Mesenchymal stem cell (in vitro differentiated cells and primary cell): ENCODE results near the gene MAP6.

Experiments
- DNase-seq: peaks from one replicate; pipeline ENCODE4 v3.0.0-alpha.2; 2013
- H2AFZ ChIP-seq: one replicate; pipeline ENCODE4 v1.6.1; 2013; ENCODE audit warnings: low read depth, mild to moderate bottlenecking, control low read depth, inconsistent platforms, low read length, moderate library complexity
- H2AK5ac ChIP-seq: 2 replicates; pipeline ENCODE4 v1.6.1; 2013; ENCODE audit warnings: low read length, moderate library complexity, mild to moderate bottlenecking, inconsistent platforms; ENCODE audit not compliant: severe bottlenecking
- H2BK120ac ChIP-seq: one replicate; pipeline ENCODE4 v1.6.1; 2013; ENCODE audit warnings: low read depth, mild to moderate bottlenecking, inconsistent platforms, low read length, moderate library complexity
- H2BK12ac ChIP-seq, 2 experiments: one replicate each; pipeline ENCODE4 v1.6.1; 2013; ENCODE audit warnings: inconsistent platforms in 2 of 2, low read length in 2 of 2, mild to moderate bottlenecking in 2 of 2, moderate library complexity in 2 of 2, control low read depth in 1 of 2
- H2BK15ac ChIP-seq: one replicate; pipeline ENCODE4 v1.6.1; 2013; ENCODE audit warnings: mild to moderate bottlenecking, low read depth, inconsistent platforms; ENCODE audit not compliant: poor library complexity, severe bottlenecking
- H2BK5ac ChIP-seq: 2 replicates; pipeline ENCODE4 v1.6.1; 2013; ENCODE audit warnings: low read depth, mild to moderate bottlenecking, low read length, control low read depth, inconsistent platforms; ENCODE audit not compliant: poor library complexity, severe bottlenecking
- H3K14ac ChIP-seq, 2 experiments: one replicate each; pipeline ENCODE4 v1.6.1; 2013; ENCODE audit warnings: inconsistent platforms in 2 of 2, low read length in 2 of 2, control low read depth in 1 of 2, mild to moderate bottlenecking in 1 of 2, moderate library complexity in 1 of 2
- H3K18ac ChIP-seq, 2 experiments: one replicate each; pipeline ENCODE4 v1.6.1; 2013; ENCODE audit warnings: inconsistent platforms in 2 of 2, low read length in 2 of 2, control low read depth in 1 of 2, low read depth in 1 of 2, mild to moderate bottlenecking in 1 of 2
- H3K23ac ChIP-seq, 2 experiments: one replicate each; pipeline ENCODE4 v1.6.1; 2013; ENCODE audit warnings: inconsistent platforms in 2 of 2, low read length in 2 of 2, mild to moderate bottlenecking in 2 of 2, moderate library complexity in 2 of 2, control low read depth in 1 of 2
- H3K27ac ChIP-seq: 2 replicates; pipeline ENCODE4 v1.5.1; 2013; ENCODE audit warnings: mild to moderate bottlenecking, moderate library complexity, low read length, control low read depth, inconsistent platforms; ENCODE audit not compliant: poor library complexity, severe bottlenecking
- H3K27me3 ChIP-seq, 2 experiments: 2 replicates each; pipeline versions ENCODE4 v1.6.1 to v1.7.0; 2013; ENCODE audit warnings: low read length in 2 of 2, mild to moderate bottlenecking in 2 of 2, moderate library complexity in 2 of 2, control low read depth in 1 of 2, inconsistent platforms in 1 of 2; ENCODE audit not compliant: control insufficient read depth in 1 of 2, insufficient read depth in 1 of 2
- H3K36me3 ChIP-seq, 2 experiments: 2 replicates each; pipeline versions ENCODE4 v1.6.1 to v1.7.0; 2013; ENCODE audit warnings: low read length in 2 of 2, control low read depth in 1 of 2, inconsistent platforms in 1 of 2, low read depth in 1 of 2, mild to moderate bottlenecking in 1 of 2; ENCODE audit not compliant: insufficient read depth in 2 of 2, control insufficient read depth in 1 of 2
- H3K4ac ChIP-seq, 2 experiments: one replicate each; pipeline ENCODE4 v1.6.1; 2013; ENCODE audit warnings: inconsistent platforms in 2 of 2, low read length in 2 of 2, mild to moderate bottlenecking in 2 of 2, moderate library complexity in 2 of 2, control low read depth in 1 of 2, low read depth in 1 of 2
- H3K4me1 ChIP-seq: 2 replicates; pipeline ENCODE4 v1.6.1; 2013; ENCODE audit warnings: low read depth, low read length, control low read depth; ENCODE audit not compliant: control insufficient read depth, insufficient read depth
- H3K4me2 ChIP-seq: 2 replicates; pipeline ENCODE4 v1.6.1; 2013; ENCODE audit warnings: low read length, mild to moderate bottlenecking, inconsistent platforms; ENCODE audit not compliant: poor library complexity, severe bottlenecking
- H3K4me3 ChIP-seq, 2 experiments: 2 replicates each; pipeline versions ENCODE4 v1.5.1 to v1.7.0; 2013; ENCODE audit warnings: low read length in 2 of 2, mild to moderate bottlenecking in 2 of 2, control low read depth in 1 of 2, low read depth in 1 of 2; ENCODE audit not compliant: insufficient read depth in 1 of 2
- H3K79me1 ChIP-seq: replicated peaks from 2 replicates; pipeline ENCODE4 v1.6.1; 2013; ENCODE audit warnings: mild to moderate bottlenecking, control low read depth, low read length, inconsistent platforms; ENCODE audit not compliant: poor library complexity, severe bottlenecking
- H3K9ac ChIP-seq: 2 replicates; pipeline ENCODE4 v1.7.0; 2013; ENCODE audit warnings: mild to moderate bottlenecking, low read length, moderate library complexity
- H3K9me3 ChIP-seq: 2 replicates; pipeline ENCODE4 v1.7.0; 2013; ENCODE audit warnings: mild to moderate bottlenecking, low read length; ENCODE audit not compliant: control insufficient read depth
- H4K8ac ChIP-seq: one replicate; pipeline ENCODE4 v1.6.1; 2013; ENCODE audit warnings: inconsistent platforms, mild to moderate bottlenecking, low read length, moderate library complexity
- H4K91ac ChIP-seq: one replicate; pipeline ENCODE4 v1.6.1; 2013; ENCODE audit warnings: mild to moderate bottlenecking, low read length, inconsistent platforms
- WGBS: methylation state at CpG from one replicate; pipeline ENCODE4 v1.1.7; 2013; ENCODE audit warnings: mixed read lengths; 5-methylcytosine and 5-hydroxymethylcytosine counted together

MAP6 gene

GRCh38 chr11:75677275-75677674, 8.4 kb upstream of the MAP6 start:
- H4K8ac ChIP-seq, result no peak overlapping the region
- no peak overlapping the region for H3K4me3 ChIP-seq
- WGBS, result 90% methylated on average over 1 of the region's 1 CpG
- no peak overlapping the region for H3K4ac ChIP-seq
- H3K18ac ChIP-seq, result no peak overlapping the region
- peaks cover 22 to 33% of the 10 kb centered on the region in 2 experiments for H3K27me3 ChIP-seq
- H3K14ac ChIP-seq, result no peak overlapping the region
- no peak overlapping the region for H3K4me2 ChIP-seq
- H3K23ac ChIP-seq, result no peak overlapping the region
- H3K79me1 ChIP-seq, result no peaks in the 10 kb centered on the region
- no peak overlapping the region for H2BK120ac ChIP-seq
- no peak overlapping the region for H2AK5ac ChIP-seq
- H2BK12ac ChIP-seq, result no peak overlapping the region
- H3K27ac ChIP-seq, result no peak overlapping the region
- H3K9ac ChIP-seq, result no peak overlapping the region
- no peak overlapping the region for H2AFZ ChIP-seq
- H3K36me3 ChIP-seq, result no peaks in the 10 kb centered on the region
- H2BK15ac ChIP-seq, result no peak overlapping the region
- H2BK5ac ChIP-seq, result no peak overlapping the region
- no peaks in the 10 kb centered on the region for H3K9me3 ChIP-seq
- DNase-seq, result no peak
- no peak overlapping the region for H4K91ac ChIP-seq
- H3K4me1 ChIP-seq, result no peaks in the 10 kb centered on the region

- Histone ChIP-seq H4K91ac (no peak overlapping the region), H2BK120ac (no peak overlapping the region), H3K79me1 (no peaks in the 10 kb centered on the region), H3K4me3 (no peak overlapping the region), H3K27me3 (peaks cover 47 to 55% of the 10 kb centered on the region in 2 experiments), H3K9ac (no peak overlapping the region), H2BK5ac (no peak overlapping the region), H3K14ac (no peak overlapping the region), H2BK12ac (no peak overlapping the region), H3K36me3 (no peaks in the 10 kb centered on the region), H2BK15ac (no peak overlapping the region), H3K23ac (no peak overlapping the region), H3K27ac (no peak overlapping the region), H3K4ac (no peak overlapping the region), H3K18ac (no peak overlapping the region), H2AK5ac (no peak overlapping the region), H3K4me1 (no peaks in the 10 kb centered on the region), H2AFZ (no peak overlapping the region), H3K4me2 (no peak overlapping the region), H3K9me3 (no peaks in the 10 kb centered on the region), H4K8ac (no peak overlapping the region)
- DNase-seq, result peak; percentile 35
- 99% methylated on average over 3 of the region's 4 CpGs for WGBS
Observed at GRCh38 chr11:75673977-75674582, 5.2 kb upstream of the MAP6 start.

- Histone ChIP-seq H3K9ac (peak overlapping the region; percentile 63), H3K27me3 (peaks cover 38 to 68% of the 10 kb centered on the region in 2 experiments), H2BK5ac (no peak overlapping the region), H3K18ac (no peak overlapping the region), H3K14ac (no peak overlapping the region), H4K8ac (no peak overlapping the region), H2BK15ac (no peak overlapping the region), H3K79me1 (no peaks in the 10 kb centered on the region), H2AK5ac (no peak overlapping the region), H2BK120ac (no peak overlapping the region), H4K91ac (no peak overlapping the region), H3K4ac (no peak overlapping the region), H2AFZ (peak overlapping the region; percentile 34), H3K4me3 (peak overlapping the region; percentile 44 to 72), H3K27ac (no peak overlapping the region), H3K9me3 (no peaks in the 10 kb centered on the region), H3K23ac (no peak overlapping the region), H3K4me2 (peak overlapping the region; percentile 96), H3K4me1 (peaks cover 19% of the 10 kb centered on the region), H3K36me3 (no peaks in the 10 kb centered on the region), H2BK12ac (no peak overlapping the region)
- no peak for DNase-seq
- 2% methylated on average over 62 of the region's 73 CpGs for WGBS
Observed at GRCh38 chr11:75667831-75668450, 897 bp downstream of the MAP6 start.

GRCh38 chr11:75667255-75667830, 1.5 kb downstream of the MAP6 start:
- no peak overlapping the region for H4K91ac ChIP-seq
- no peak overlapping the region for H3K27ac ChIP-seq
- peaks cover 34 to 68% of the 10 kb centered on the region in 2 experiments for H3K27me3 ChIP-seq
- H3K4me3 ChIP-seq, result peak overlapping the region; percentile 44 to 72
- H3K4me1 ChIP-seq, result peaks cover 19% of the 10 kb centered on the region
- no peak overlapping the region for H2BK120ac ChIP-seq
- peak overlapping the region; percentile 63 for H3K9ac ChIP-seq
- no peak overlapping the region for H4K8ac ChIP-seq
- no peak overlapping the region for H2BK15ac ChIP-seq
- peak overlapping the region in 1 of 2 experiments; percentile 49 for H3K18ac ChIP-seq
- peak overlapping the region; percentile 96 for H3K4me2 ChIP-seq
- no peak overlapping the region for H2AK5ac ChIP-seq
- H2BK12ac ChIP-seq, result no peak overlapping the region
- H3K23ac ChIP-seq, result peak overlapping the region in 1 of 2 experiments; percentile 32
- H3K36me3 ChIP-seq, result no peaks in the 10 kb centered on the region
- H3K14ac ChIP-seq, result peak overlapping the region in 1 of 2 experiments; percentile 37
- H3K79me1 ChIP-seq, result no peaks in the 10 kb centered on the region
- H2AFZ ChIP-seq, result peak overlapping the region; percentile 57
- H3K4ac ChIP-seq, result no peak overlapping the region
- H3K9me3 ChIP-seq, result no peaks in the 10 kb centered on the region
- 2% methylated on average over 63 of the region's 63 CpGs for WGBS
- H2BK5ac ChIP-seq, result no peak overlapping the region
- DNase-seq, result no peak
